GDM1 (cell line): ENCODE data around the gene ABLIM3.

Experiments used
- DNase-seq: peaks from one replicate; lab custom pipeline; 2025; lab: John Stamatoyannopoulos, UW

The ABLIM3 gene

GRCh38 chr5:149133795-149134777, 7.2 kb upstream of the ABLIM3 start:
- DNase-seq = no peak

GRCh38 chr5:149134778-149135500, 6.4 kb upstream of the ABLIM3 start:
- DNase-seq = no peak

DNA sequence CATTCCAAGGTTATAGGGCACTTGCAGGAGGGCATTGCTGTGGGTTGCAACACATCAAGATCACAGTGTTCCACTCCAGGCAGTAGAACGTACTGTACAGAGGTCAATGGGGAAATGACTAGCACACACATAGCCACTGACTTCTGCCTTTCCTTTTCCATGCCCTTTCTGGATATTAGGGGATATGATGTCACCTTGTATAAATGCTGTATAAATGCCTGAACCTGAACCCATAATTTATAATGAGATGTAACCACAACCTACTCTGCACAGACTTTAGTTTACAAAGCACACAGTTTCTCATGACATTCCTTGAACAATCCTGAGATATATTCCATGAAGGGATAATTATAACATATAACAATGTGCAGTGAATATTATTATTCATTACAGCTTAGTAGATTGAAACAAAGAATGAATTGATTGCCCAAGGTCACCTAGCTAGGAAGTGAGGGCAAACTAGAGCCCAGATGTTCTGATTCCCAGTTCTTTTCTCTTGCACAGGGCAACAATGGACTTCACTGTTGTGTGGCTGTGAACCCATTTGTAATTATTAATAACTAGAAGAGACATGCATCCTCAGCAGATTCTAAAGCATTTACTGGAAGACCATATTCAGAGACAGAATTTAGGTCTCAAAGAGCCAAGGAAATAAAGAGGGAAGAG, 5.6 kb upstream of the ABLIM3 start:
- no peak for DNase-seq

DNA sequence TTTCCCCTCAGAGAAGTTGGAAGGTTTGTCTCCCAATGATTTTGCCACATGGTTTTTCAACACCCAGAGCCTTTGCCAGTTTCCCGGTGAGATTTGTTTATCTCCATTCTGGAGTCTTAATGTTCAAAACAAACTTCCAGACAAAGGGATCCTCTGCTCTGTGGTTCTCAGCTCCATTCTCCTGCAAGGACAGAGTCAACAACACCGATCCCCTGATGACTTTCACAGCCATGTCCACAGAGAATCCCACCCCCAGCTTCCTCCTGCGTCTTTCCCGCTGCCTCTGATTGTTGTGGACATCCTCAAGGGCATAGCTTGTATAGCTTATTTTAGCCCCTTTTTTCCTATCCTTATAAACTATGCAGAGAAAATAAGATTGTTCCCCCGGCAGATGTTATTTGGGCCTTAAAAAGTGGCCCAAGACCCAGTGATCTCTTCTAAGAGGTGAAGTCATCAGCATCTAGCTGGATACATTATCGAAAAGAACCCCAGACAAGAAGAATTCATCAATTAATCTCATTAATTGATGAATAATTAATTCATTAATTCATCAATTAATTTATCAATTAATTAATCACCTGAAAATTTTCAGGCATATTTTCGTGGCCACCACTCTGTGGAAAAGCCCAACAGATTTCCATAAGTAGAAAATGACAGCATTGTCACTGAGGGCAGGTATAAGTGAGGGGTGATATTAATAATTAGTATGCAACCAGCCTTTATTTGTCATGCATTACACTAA, 2.9 kb upstream of the ABLIM3 start:
- DNase-seq = no peak

DNA sequence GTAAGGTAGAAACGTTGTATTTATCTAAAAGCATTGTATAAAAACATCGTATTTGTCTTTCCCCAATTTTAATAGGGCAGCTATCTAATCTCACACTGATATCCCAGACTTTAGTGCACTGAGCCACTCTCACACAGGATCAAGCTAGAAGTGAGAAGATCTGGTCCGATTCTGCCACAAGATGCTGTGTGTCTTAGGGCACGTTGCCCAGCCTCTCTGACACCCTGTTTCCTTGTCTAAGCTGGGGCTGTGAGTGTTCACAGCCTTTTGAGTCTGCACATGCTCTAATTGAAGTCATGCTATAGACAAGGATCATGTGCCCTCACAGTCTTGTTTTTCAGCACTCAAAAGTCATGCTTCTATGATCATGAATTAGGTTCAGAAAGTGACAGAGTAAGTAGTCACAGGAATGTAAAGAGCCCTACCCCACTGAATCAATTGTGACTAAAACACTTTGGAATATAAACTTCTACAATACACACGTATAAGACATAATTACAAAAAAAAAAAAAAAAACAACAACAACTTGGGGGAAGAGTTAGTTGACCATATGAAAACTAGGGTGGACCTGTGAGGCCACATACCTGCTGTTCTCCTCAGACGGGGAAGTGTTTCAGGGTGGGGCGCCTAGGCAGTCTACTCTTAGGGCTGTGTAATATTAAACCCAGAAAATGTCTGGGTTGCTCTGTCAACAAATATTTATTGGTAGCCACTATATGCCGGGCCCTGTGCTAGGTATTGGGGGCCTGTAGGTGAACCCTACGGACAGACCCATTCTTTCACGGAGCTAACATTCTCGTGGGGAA, 893 bp upstream of the ABLIM3 start:
- no peak for DNase-seq

DNA sequence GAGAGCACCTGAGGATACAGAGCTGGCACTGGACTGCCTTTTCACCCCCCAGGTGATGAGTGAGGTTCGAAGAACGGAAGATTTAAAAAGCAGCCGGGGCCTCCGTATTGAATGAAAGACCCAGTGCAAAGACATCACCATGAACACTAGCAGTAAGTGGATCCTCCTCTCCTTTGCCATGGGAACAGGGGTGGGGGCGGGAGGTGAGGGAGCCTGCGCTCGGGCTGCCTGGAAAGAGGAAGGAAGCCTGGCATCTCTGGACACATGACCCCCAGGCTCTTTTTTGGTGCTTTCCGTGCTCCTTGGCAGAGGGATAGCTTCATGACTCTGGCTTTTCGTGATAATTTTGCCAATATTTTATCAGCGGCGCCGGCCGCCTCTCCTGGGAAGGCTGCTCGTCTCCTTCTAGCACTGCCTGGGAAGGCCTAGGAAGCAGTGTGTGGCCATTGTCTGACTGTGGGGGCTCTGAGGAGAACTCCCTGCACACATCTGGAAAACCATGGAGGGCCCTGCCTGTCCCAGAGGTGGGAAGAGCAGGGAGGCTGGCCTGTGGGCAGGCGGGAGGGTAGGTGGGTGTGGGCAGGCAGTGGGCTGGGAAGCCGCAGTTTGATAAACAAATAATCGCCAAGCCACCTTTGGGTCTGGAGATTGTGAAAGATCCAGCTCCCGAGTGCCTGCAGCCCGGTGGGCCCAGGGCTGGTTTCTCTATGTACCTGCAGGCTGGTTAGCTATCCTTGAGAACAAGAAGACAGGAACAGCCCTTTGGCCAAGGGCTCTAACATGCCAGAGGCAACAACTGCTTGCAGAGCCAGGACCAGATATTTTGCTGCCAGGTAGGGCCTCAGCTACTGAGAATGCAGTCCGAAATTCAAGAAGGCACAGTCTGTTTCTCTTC, 911 bp downstream of the ABLIM3 start:
- DNase-seq = no peak

DNA sequence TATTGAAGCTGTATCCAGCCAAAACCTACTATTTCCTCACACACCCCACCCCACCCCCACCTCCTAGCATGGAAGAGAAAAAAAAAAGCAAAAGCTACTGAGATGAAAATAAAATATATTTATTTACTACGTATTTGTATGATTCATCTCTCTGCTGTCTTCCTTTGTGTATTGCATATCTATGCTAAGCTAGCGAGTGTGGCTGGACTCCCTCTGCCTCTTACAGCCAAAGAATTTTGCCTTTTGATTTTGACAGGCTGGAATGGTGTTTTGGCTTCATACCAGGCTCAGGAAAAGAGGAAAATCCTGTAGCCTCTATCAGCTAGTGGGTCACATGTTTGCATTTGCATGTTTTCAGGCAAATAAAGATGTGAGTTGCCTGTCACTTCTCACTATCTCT, 2.2 kb downstream of the ABLIM3 start:
- DNase-seq = no peak

- no peak for DNase-seq
Observed at GRCh38 chr5:149144637-149145036, 3.3 kb downstream of the ABLIM3 start.

- no peak for DNase-seq
Observed at GRCh38 chr5:149145138-149145537, 3.8 kb downstream of the ABLIM3 start.

- DNase-seq = no peak
Observed at GRCh38 chr5:149147676-149148075, 6.4 kb downstream of the ABLIM3 start.

GRCh38 chr5:149149942-149150341, 8.6 kb downstream of the ABLIM3 start:
- no peak for DNase-seq

- DNase-seq = no peak
Observed at GRCh38 chr5:149150457-149150856, 9.2 kb downstream of the ABLIM3 start.

DNA sequence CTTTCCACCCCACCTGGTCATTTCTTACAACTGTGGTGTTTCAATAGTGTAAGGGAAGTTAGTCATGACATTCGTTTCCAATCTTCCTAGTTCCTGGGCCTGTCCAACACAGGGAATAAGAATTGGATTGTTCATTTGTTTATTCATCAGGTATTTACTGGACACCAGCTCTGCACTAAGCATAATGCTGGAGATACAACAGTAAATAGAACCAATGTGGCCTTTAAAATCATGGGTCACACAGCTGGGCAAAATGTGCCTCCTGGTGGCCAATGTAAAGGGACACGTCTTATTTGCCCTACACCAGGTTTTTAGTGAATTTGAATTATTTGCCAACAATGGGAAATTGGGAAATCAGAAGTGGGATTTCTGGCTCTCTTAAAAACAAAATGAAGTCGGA, 10.4 kb downstream of the ABLIM3 start:
- DNase-seq = no peak

- DNase-seq = no peak
Observed at GRCh38 chr5:149152317-149152746, 11.0 kb downstream of the ABLIM3 start.

DNA sequence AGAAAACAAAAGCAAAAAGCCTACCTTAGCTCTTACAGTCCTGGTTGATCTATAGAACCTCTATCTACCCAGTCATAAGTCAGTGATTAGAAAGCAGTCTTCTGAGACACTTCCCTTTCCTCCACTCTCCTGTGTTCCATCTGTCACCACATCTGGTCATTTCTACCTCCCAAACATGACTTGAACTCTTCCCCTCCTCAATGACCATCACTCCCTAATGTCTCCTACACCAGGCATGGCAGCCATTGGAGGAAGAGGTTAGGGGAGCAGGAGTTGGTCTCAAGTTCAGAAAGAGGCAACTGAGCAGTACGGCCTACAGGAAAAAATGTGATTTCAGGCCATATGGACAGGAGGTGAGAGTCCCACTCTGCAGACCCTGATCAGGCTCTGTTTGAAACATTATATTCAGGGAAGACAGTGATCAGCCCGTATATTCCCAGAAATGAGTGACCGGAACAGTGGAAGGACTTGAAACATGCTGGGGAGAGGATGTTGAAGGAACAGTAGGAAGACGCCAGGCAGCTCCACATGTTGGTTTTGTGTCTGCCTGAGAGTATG, 12.0 kb downstream of the ABLIM3 start:
- DNase-seq = no peak

DNA sequence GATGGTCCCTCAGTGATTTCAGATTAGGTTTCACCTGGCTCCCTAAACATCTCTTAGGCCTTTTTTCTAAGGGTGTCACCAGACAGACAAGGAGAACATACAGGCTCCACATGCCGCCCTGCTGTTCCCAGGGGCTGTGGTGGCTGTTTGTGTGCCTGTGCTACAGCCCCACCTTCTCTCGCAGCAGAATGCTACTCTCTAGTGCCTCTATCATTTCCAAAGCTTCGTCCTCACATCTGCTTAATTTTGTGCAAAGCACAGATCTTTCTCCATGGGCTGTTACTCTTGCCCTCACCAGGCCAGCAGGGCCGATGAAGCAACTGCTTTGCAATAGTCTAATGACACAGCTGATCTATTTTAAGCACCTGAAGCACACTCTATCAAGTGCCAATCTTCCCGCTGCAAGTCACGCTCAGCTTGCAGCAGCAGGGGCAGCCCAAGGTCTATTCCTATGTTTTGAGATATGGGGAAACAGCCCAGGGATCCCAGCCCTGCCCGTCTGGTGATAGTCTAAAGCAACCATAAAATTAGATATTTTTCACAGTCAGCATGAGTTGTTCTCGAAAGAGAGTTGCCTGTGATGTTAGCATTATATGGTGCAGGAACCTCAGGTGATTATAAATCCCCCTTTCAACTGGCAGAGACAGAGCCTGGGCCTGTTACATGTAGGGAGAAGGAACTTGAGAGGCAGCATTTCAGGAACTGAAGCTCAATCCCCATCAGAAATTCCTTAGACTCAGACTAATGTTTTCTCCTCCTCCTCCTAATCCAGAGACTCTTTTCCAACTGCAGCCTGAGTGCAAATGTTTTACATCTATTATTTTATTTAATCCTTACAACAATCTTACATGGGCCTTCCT, 12.7 kb downstream of the ABLIM3 start:
- DNase-seq = no peak

DNA sequence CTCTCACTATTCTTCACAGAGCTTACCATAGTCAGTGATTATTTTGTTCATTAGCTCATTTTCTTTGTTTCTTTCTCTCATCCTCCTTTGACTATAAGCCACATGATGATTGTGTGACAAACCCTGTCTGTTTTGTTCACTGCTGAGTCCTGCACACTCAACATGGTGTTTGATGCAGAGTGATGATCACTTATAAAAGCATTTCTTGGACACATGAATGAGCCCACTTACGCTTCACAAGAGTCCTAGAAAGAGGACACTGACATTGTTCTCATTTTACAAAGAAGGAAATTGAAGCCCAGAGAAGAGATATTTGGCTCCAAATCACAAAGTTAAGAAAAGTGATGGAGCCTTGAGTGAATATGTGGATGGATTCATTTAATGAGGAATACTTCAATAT, 13.4 kb downstream of the ABLIM3 start:
- DNase-seq = no peak

DNA sequence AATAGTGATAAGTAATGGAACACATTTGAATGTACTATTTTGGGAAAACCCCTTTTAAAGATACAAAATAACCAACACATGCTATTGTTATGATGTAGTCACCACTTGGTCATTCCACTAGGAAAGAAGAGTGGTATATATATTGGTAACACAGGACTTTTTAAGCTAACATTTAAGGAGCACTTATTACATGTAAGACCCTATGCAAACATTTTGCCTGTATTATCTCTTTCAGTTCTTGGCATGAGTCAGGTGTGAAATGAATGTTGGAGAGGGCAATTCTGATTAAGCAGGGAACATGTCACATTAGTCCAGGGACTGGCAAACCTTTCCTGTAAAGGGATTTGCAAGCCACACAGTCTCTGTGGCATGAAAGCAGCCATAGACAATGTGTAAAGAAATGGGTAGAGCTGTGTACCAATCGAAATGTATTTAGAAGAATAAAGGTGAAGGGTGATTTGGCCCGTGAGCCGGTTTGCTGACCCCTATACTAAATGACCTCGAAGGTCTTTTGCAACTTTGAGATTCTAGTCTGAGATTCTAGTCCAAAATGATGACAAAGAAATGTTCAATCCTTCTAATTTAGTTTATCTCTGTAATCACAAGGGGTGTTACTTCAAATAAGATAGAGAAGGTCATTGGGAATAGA, 15.3 kb downstream of the ABLIM3 start:
- DNase-seq = no peak
